Activated CD8-positive, alpha-beta memory T cell treated with anti-CD3 and anti-CD28 coated beads, Interleukin-2, amount 50 U/mL, for 24 hours (primary cell): ENCODE results near the gene FLNC.

Experiments used
- DNase-seq: peaks from one replicate; pipeline ENCODE4 v3.0.0-alpha.2; 2020; ENCODE audit errors: extremely low read depth

Gene FLNC

DNA sequence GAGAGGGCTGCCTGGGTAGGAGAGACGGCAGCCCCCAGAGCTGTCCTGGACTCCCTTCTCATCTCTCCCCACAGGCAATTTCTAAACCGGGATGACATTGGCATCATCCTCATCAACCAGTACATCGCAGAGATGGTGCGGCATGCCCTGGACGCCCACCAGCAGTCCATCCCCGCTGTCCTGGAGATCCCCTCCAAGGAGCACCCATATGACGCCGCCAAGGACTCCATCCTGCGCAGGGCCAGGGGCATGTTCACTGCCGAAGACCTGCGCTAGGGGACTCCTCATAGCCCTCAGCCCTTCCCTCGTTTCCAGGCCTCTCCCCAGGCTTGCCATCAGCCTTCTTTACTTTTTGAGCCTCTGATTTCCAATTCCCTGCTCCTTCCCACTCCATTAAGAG is 35.1 kb downstream of the FLNC start:
- no peak for DNase-seq

GRCh38 chr7:128865996-128866877 is 36.0 kb downstream of the FLNC start:
- no peak for DNase-seq

GRCh38 chr7:128867241-128867640 is 37.0 kb downstream of the FLNC start:
- DNase-seq, result no peak

DNA sequence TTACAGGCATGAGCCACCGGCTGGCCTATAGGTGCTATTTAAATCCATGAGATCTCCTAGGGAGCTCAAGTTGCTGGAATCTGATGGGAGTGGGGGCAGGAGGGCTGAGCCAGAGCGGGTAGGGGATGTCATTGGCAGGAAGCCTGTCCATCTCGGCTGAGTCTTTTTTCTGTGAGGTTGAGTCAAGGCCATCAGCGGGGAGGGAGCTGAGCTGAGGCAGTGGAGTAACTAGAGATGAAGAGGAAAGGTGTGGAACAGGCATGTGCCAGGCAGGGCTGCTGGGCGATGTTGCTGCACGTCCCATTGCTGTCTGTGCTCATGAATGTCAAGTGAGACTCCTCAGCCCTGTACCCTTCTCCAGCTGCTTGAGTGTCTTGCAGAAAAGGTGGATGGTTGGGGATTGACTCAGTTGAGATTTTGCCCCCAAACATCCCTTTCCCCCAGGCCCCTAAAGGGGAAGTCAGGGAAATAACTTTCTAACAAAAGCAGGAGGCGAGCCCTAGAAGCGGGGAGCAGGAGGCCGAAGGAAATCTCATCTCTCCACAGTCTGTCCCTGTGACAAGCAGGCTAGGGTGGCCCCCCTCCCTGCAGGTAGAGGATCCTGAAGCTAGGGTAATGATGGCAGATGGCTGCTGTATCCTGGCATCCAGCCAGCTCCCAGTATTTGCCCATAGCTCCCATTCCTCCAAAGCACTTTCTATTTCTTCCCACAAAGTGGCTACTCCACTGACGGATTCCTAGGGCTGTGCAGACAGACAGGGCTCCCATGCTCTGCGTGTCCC is 37.8 kb downstream of the FLNC start:
- DNase-seq, result no peak

GRCh38 chr7:128868624-128869137 is 38.5 kb downstream of the FLNC start:
- no peak for DNase-seq

DNA sequence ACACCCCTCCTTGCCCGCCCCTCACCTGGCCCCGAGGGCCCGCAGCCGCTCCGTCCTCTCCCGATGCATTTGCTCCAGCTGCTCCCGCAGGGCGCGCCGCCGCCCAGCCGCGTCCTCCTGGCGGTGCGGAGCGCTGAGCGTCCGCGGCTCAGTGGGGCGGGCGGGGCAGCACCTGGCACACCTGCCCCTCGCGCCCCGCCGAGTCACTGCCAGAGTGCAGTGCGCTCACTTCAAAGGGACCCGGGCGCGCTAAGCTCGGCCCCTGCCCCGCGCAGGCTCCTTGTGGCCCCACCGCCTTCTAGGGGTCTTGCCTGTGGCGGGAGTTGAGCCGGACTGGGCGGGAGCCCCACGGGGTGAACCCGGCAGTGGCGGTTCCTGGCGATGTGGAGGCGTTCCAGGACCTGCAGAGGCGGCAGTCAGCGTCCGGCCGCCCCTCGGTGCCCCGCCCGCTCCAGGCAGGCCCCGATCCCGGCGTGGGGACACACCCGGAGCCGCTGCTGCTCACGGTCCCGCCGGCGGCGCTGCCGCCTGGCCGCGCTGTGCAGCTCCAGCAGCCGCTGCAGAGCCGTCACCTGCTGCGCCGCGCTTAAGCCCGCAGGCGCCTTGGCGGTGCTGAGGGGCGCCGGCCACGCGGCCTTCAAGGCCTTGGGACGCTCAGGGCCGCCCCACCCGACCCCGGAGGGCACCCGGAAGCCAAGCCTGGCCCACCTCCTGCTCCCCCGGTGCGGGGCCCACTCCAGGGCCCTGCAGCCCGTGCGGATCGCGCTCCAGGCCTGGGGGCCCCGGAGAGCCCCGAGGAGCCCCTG is 39.1 kb downstream of the FLNC start:
- no peak for DNase-seq

DNA sequence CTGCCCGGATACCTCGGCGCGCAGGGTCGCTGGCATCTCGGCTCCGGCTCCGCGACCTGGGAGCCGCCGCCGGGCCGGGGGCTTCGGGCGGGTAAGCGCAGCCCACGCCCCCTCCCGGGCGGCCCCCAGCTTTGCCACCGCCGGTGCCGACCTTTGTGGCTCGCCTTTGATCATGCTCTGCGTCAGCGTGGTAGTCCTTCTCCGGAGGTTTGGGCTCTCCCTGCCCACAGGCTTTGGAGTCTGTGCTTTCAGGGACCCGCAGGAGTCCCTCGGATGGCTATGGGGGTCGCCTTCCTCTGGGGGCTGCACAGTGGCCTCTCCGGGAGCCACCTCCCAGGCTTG is 39.7 kb downstream of the FLNC start:
- no peak for DNase-seq

GRCh38 chr7:128871050-128871449 is 40.8 kb downstream of the FLNC start:
- DNase-seq, result no peak

- DNase-seq, result no peak
These were observed 42.2 kb downstream of the FLNC start for GRCh38 chr7:128872394-128872824.

GRCh38 chr7:128873234-128873633 is 43.0 kb downstream of the FLNC start:
- no peak for DNase-seq

DNA sequence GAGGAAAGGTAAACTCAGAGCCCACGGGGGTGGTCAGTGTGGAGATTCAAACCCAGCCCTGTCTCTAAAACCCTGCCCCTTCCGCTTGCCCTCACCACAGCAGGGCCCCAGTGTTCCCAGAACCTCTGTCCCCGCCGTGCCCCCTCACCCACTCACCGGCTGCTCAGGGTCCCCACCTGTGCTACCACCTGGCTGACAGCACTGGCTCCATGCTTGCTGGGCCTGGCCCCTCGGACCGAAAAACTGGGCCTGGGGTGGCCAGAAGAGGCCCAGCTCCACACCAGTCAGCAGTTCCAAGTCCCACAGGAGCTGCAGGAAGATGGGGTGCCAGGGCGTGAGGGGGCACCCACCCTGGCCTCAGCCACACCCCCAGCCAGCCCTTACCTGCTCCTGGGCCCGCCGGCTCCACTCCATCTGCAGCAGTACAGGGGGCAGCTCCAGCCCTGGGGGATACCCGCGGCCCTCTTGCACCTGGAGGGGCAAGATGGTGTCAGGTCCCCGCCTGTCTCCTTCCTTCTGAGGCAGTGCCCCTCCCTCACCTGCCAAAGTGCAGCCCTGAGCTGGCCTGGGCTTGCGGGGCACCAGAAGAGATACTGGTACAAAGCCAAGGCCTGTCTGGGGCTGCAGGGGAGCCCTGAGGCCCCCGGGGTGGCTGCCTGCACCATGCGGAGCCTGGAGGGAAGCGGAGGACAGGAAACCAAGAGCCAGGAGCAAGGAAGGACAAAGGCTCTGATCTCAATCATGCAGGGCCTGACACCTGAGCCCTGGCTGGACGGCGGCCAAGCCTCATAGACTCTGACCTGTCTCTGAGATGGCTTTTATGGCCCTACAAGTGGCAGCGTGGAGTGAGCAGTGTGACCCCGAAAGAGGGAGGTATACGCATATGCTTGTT is 44.2 kb downstream of the FLNC start:
- DNase-seq, result no peak

- DNase-seq, result no peak
These were observed 45.3 kb downstream of the FLNC start for GRCh38 chr7:128875523-128875948.

- DNase-seq, result no peak
These were observed 45.9 kb downstream of the FLNC start for GRCh38 chr7:128876127-128876526.

GRCh38 chr7:128876586-128876977 is 46.4 kb downstream of the FLNC start:
- DNase-seq, result no peak

DNA sequence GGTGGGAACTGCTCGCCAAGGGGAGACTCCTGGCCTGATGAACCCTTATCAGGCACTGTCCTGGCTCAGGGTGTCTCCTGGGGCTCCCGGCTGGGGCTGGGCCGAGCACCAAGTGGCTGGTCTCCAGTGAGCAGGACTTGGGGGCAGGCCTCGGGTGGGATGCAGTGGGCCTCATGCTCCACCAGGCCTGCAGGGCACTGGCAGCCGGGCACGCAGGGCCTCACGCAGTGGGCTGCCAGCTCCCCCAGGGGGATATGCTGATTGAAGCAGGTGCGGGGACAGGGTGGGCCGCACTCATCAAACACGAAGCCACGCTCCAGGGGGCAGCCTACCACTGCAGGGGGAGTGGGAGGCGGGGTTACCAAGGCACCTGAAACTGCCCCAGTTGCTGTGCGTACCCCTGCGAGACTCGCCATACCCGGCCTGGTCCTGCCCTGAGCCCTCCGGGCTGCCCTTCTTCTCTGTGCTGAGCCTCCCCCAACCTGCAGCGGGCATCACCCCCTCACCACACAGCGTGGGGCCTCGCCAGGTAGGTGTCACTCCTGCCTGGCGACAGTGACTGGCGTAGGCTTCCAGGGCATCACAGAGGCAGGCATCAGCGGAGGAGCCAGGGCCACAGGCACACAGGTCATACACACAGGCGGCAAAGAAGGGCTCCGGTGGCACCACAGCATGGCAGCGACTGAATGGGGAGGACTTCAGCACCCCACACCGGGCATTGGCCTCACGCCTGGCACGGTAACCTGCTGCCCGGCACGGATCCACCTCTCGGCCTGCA is 47.0 kb downstream of the FLNC start:
- DNase-seq, result no peak

DNA sequence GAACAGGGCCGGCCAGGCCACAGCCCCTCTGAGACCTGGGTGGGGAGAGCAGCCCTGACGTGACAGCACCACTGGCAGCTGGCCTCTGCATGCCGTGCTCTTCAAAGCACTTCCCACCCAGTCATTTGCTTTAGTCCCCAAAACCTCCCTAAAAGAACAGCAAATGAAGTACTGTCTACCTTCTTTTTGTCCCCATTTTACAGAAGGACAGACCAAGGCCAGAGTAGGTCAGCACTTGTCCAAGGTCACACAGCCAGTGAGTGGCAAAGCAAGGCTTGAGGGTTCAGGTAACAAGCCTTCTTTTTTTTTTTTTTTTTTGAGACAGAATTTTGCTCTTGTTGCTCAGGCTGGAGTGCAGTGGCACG is 47.5 kb downstream of the FLNC start:
- DNase-seq, result no peak

DNA sequence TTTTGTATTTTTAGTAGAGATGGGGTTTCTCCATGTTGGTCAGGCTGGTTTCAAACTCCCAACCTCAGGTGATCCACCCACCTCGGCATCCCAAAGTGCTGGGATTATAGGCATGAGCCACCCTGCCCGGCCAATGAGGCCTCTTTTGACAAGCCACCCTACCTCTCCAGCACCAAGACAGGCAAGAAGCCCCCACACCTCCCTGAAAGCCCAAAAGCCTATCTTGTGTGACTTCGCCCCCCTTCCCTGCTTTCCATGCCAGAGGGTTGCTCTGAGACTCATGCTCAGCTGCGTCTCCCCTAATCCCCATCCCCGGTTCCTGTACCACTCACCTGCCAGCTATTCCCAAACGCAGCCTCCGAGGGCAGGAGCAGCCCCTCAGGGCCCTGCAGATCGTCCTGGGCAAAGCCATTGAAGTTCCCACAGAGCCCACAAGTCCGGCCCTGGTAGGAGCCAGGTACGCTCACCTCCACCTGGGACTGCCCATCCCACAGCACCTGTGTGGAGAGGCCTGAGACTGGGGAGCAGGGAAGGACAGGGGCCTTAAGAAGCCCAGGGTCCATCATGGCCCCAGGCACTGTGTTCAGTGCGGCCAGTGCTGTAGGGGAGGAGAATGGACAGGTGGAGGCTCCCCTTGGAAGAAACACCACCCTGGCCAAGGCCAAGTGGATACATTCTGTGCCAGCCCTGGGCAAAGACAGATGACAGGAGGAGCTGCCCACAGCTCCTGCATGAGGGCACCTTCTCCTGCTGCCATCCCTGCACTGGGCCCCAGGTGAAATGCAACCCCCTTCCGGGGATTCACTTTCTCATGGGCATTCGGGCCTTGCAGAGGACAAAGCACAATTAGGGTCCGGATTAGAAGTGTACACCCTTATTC is 48.3 kb downstream of the FLNC start:
- DNase-seq, result no peak

DNA sequence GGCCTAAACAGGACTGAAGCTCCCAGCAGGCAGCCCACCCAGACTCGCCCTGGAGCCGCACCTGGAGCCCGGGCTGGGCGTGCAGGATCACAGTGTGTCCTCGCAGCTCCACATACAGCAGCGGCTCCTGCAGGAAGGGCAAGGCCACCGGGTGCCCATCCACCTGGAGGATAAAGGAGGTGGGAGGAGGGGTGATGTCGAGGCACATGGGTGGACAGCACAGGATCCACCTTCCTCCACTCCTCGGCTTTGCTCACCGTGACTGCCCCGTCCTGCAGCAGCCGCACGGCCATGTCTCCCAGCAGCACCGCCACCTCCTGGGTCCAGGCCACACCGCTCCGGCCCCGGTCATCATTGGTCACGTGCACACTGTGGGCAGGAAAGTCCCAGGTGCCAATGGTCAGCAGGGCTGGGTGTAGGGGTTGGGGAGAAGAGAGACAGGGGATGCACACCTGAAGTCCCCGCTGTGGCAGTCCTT is 49.3 kb downstream of the FLNC start:
- DNase-seq, result no peak
